ENCODE data around the gene ZNF423. TPM values are rescaled to one million over a fixed set of nuclear protein-coding genes. Genes with fewer than 3 reads are reported as not detected.

ZNF423 gene
- polyA plus RNA-seq, 1 donor from 2014 or later, result 4.5 TPM

GRCh38 chr16:49469930-49470451 is 385.9 kb downstream of the ZNF423 start:
- no peaks in the 10 kb centered on the region for H4K20me1 ChIP-seq (ENCODE audit: insufficient read depth)
- H3K9me3 ChIP-seq (ENCODE audit: low read length), result no peaks in the 10 kb centered on the region
- no peaks in the 10 kb centered on the region for H3K79me2 ChIP-seq (replicated peaks; ENCODE audit: insufficient read depth, low read length)
- H3K27me3 ChIP-seq (ENCODE audit: insufficient read depth, low read depth, low read length), result no peaks in the 10 kb centered on the region
- no peak for TF ChIP-seq REST (IDR thresholded peaks at IDR 0.05; ENCODE audit: borderline replicate concordance)
- TF ChIP-seq MXI1 (conservative IDR thresholded peaks at IDR 0.05; ENCODE audit: poor library complexity, severe bottlenecking), result no peak
- TF ChIP-seq TAF1 (IDR thresholded peaks at IDR 0.05; ENCODE audit: low read depth), result no peak
- no peak for TF ChIP-seq RAD21 (conservative IDR thresholded peaks at IDR 0.05)
- TF ChIP-seq POLR2AphosphoS5 (IDR thresholded peaks at IDR 0.05), result no peak
- no peak for TF ChIP-seq CTCF (IDR thresholded peaks at IDR 0.05; ENCODE audit: poor library complexity, severe bottlenecking)
- TF ChIP-seq EZH2 (IDR thresholded peaks at IDR 0.05; ENCODE audit: borderline replicate concordance, insufficient read depth, low read length, poor library complexity, severe bottlenecking), result no peak
- no peak for TF ChIP-seq EP300 (conservative IDR thresholded peaks at IDR 0.05; ENCODE audit: poor library complexity, severe bottlenecking)
- no peak for TF ChIP-seq SMC3 (conservative IDR thresholded peaks at IDR 0.05; ENCODE audit: poor library complexity)
- no peak overlapping the region for H3K27ac ChIP-seq (ENCODE audit: low read length)
- H3K36me3 ChIP-seq (ENCODE audit: insufficient read depth, low read length), result no peaks in the 10 kb centered on the region
- no peak overlapping the region for H2AFZ ChIP-seq (ENCODE audit: low read depth, low read length)
- H3K9me2 ChIP-seq (ENCODE audit: insufficient read depth, low read length), result no peaks in the 10 kb centered on the region
- no peak overlapping the region for H3K9ac ChIP-seq (ENCODE audit: low read length)
- no peak overlapping the region for H3K4me3 ChIP-seq (ENCODE audit: low read length)
- H3F3A ChIP-seq (ENCODE audit: insufficient read depth, low read length, poor library complexity, severe bottlenecking), result no peaks in the 10 kb centered on the region
- H3K4me2 ChIP-seq (ENCODE audit: low read length), result no peak overlapping the region

- no peak overlapping the region for H3K4me2 ChIP-seq (ENCODE audit: low read length)
- no peak overlapping the region for H3K4me3 ChIP-seq (ENCODE audit: low read length)
- no peaks in the 10 kb centered on the region for H3K9me3 ChIP-seq (ENCODE audit: low read length)
- H3K79me2 ChIP-seq (replicated peaks; ENCODE audit: insufficient read depth, low read length), result no peaks in the 10 kb centered on the region
- TF ChIP-seq EP300 (conservative IDR thresholded peaks at IDR 0.05; ENCODE audit: poor library complexity, severe bottlenecking) (no peak), SMC3 (conservative IDR thresholded peaks at IDR 0.05; ENCODE audit: poor library complexity) (no peak), MXI1 (conservative IDR thresholded peaks at IDR 0.05; ENCODE audit: poor library complexity, severe bottlenecking) (no peak), POLR2AphosphoS5 (IDR thresholded peaks at IDR 0.05) (no peak), CTCF (IDR thresholded peaks at IDR 0.05; ENCODE audit: poor library complexity, severe bottlenecking) (no peak), REST (IDR thresholded peaks at IDR 0.05; ENCODE audit: borderline replicate concordance) (no peak), TAF1 (IDR thresholded peaks at IDR 0.05; ENCODE audit: low read depth) (no peak), RAD21 (conservative IDR thresholded peaks at IDR 0.05) (no peak), EZH2 (IDR thresholded peaks at IDR 0.05; ENCODE audit: borderline replicate concordance, insufficient read depth, low read length, poor library complexity, severe bottlenecking) (no peak)
- no peaks in the 10 kb centered on the region for H3K9me2 ChIP-seq (ENCODE audit: insufficient read depth, low read length)
- H4K20me1 ChIP-seq (ENCODE audit: insufficient read depth), result no peaks in the 10 kb centered on the region
- H3K27ac ChIP-seq (ENCODE audit: low read length), result no peak overlapping the region
- H3K27me3 ChIP-seq (ENCODE audit: insufficient read depth, low read depth, low read length), result no peaks in the 10 kb centered on the region
- no peaks in the 10 kb centered on the region for H3F3A ChIP-seq (ENCODE audit: insufficient read depth, low read length, poor library complexity, severe bottlenecking)
- no peak overlapping the region for H2AFZ ChIP-seq (ENCODE audit: low read depth, low read length)
- no peak overlapping the region for H3K9ac ChIP-seq (ENCODE audit: low read length)
- no peaks in the 10 kb centered on the region for H3K36me3 ChIP-seq (ENCODE audit: insufficient read depth, low read length)
These were observed 386.6 kb downstream of the ZNF423 start for GRCh38 chr16:49469311-49469670.
